Right lung (tissue), 5 donors: ENCODE data around the gene EMC8. TPM values are rescaled to one million over a fixed set of nuclear protein-coding genes. Genes with fewer than 3 reads are reported as not detected.

Experiments used
- DNase-seq, 2 donors: peaks; one replicate each; pipeline ENCODE4 v3.0.0-alpha.2; 2013
- polyA plus RNA-seq, 5 donors: library from polyadenylated mRNA; unstranded; fragments of 120-200 nt; gene quantifications; one replicate each; pipeline versions ENCODE4 v1.2.1 to v1.2.3, GENCODE V29; 2013; ENCODE audit warnings: inconsistent platforms in 1 of 5, low replicate concordance in 1 of 5; ENCODE audit not compliant: insufficient read length in 5 of 5, insufficient read depth in 1 of 5

EMC8 gene
- polyA plus RNA-seq, 5 donors, result 21.7 to 32.4 (median 24.4) TPM

DNA sequence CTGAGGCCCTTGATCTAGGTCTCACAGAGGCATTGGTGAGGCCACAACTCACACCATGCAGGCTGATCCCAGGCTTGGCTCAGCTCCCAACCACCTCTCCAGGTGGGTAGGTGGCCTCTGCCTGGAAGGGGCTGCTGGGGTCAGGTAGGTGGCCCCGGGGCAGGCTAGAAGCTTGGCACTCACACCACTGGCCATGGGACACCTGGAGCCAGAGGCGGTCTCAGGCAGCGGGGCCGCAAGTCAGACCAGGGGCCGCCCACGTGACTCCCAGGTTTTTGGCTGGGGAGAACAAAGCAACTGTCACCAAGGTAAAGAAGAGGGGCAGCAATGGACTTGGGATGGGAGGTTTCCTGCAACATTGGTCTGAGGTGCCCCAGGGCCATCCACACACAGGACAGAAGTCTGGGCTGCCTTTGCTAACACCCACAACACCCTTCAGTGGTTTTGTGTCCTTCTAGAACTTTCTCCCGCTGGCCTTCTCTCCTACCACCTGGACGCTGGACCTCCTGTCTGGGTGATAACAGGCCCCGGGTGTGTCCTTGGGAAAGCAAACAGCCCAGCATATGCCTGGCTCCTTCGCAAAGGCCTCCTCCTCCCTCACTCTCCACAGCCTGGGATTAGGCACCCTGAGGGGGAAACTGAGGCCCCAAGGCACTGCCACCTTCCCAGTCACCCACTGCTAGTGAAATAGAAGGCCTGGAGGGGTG is 64.9 kb downstream of the EMC8 start:
- no peak for DNase-seq

DNA sequence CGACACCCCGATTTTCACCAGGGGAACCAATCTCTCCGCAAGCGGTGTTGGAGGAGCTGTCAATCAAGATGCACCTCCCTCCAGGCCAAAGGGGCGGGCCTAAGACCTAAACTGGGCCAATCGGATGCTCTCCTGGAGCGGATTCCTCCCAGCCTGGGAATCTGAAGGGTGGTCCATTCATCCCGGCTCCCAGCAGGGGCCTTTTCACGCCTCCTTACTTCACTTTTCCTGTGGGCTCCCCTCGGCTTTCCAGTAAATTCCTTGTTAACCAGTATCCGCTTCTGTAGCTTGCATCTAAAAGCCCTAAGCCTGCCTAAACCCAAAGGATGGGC is 65.5 kb downstream of the EMC8 start:
- no peak for DNase-seq

DNA sequence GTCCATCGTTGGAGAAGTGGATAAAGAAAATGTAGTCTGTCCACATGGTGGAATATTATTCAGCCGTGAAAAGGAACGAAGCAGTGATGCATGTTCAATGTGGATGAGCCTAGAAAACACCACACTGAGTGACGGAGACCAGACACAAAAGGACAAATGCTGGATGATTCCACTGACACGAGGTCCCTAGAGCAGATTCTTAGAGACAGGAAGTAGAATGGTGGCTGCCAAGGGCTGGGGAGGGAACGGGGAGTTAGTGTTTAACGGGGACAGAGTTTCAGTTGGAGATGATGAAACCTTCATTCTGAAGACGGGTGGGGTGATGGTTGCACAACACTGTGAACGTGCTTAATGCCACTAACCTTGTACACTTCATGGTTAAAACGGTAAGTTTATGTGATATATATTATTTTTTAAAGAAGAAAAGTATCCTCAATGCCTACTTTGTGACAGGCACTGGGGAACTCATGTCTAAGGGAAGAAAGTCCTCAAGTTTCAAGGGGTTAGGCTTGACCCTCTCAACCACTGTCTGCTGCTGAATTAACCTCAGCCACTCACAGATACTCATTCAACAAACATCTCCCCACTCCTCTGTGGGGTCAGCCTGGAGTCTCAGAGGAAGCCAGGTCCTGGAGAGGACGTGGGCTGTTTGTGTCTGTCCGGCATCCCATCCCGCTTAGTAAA is 66.0 kb downstream of the EMC8 start:
- DNase-seq, result no peak

DNA sequence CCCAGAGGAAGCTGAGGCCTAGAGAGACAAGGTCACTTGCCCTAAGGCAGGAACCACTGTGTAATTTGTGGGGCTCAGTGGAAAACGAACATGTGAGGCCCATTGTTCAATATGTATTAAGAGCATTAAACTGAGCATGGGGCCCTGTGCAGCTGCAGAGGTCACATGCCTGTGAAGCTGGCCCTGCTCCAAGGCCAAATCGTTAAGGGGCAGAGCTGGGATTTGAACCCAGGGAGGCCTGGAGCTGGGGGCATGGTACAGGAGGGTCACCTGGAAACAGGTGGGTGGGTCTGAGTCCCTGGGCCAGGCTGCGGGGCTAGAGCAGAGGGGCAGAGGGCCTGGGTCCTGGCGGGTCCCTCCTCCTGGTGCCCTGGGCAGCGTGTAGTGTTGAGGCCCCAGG is 68.2 kb downstream of the EMC8 start:
- DNase-seq, result no peak

DNA sequence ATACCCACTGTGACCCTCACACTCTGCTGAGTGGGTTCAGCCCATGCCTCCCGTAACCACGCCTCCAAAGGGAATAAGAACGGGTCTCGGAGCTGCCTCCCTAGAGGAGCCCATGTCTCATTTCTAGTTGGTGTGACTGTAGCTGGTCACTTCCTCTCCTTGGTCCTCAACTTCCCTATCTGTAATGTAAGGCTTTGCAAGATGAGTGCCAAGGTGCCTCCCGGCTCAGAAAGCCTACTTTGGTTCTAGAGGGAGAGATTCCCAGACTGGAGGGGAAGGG is 69.2 kb downstream of the EMC8 start:
- DNase-seq, result no peak

DNA sequence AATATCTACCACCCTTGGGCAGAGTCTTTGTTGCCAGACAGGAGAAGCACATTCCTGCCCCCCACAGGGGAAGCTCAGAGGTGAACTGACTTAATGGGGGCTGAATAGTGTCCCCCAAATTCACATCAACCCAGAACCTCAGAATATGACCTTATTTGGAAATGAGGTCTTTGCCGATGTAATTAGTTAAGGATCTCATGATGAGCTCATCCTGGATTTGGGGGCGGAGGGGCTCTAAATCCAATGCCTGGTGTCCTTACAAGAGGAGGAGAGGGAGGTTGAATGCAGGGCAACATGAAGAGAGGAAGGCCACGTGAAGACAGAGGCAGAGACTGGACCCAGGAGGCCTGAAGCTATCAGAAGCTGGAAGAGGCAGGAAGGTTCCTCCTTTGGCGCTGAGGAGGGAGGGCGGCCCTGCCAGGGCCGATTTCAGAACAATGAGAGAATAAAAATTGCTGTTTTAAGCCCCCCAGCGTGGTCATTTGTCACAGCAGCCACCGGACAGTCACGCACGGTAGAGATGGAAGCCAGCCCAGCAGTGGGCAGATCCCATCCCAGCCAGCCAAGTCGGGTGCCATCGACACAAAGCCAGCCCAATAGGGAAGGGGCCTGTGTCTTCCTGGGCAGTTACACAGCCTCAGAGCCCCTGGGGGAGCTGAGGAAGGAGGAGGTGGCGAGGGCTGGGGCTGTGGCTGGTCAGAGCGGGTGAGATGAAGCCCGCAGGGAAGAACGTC is 69.7 kb downstream of the EMC8 start:
- DNase-seq, result no peak

DNA sequence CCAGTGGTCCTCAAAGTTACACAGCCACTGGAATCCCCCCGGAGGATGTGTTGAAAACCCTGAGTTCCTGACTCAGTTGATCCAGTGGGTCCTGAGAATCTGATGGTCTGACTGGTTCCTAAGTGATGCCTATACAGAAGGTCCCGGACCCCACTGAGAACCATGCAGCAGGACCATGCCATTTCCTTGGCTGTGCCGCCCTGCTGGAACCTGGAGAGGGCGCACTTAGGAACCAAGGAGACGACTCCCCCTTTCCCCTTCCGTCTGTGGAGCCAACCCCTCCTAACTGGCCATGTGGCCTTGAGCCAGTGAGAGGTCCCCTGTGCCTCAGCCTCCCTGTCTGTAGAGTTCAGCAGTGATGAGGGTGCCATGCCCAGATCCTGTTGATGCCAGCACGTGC is 70.5 kb downstream of the EMC8 start:
- no peak for DNase-seq

Other genes starting within 250 kb of the EMC8 start
- gene GSE1, start 186.2 kb downstream of the EMC8 start, polyA plus RNA-seq, result 100 to 1,000 TPM in 3 of 5 donors, 10 to 100 TPM in 2; 85.6 to 120 (median 111) TPM
- gene GINS2, start 110.6 kb downstream of the EMC8 start, polyA plus RNA-seq, result 10 to 100 TPM; 13.1 to 19.7 (median 15.9) TPM
- gene C16orf74, start 48.4 kb downstream of the EMC8 start, polyA plus RNA-seq, result 10 to 100 TPM in 3 of 5 donors, 1 to 10 TPM in 2; 8.3 to 21.9 (median 12.9) TPM
- gene COX4I1, start 151 bp upstream of the EMC8 start, polyA plus RNA-seq, result 100 to 1,000 TPM; 275 to 371 (median 285) TPM
- gene IRF8, start 99.6 kb upstream of the EMC8 start, polyA plus RNA-seq, result 10 to 100 TPM; 10.2 to 13.8 (median 12.6) TPM